Astrocyte (in vitro differentiated cells and primary cell): ENCODE data around the gene DUSP14.

Experiments used
- EZH2 ChIP-seq: IDR thresholded peaks from 2 replicates; pipeline ENCODE4 v1.6.1; 2012; ENCODE audit warnings: mild to moderate bottlenecking, low read length, inconsistent platforms; ENCODE audit not compliant: insufficient read depth
- TF ChIP-seq, protein P1 (sequence below): IDR thresholded peaks from 2 replicates; pipeline ENCODE4 v1.5.1; 2011; ENCODE audit warnings: low read depth, mild to moderate bottlenecking, inconsistent platforms, low read length, moderate library complexity; ENCODE audit not compliant: insufficient read depth

DNA sequence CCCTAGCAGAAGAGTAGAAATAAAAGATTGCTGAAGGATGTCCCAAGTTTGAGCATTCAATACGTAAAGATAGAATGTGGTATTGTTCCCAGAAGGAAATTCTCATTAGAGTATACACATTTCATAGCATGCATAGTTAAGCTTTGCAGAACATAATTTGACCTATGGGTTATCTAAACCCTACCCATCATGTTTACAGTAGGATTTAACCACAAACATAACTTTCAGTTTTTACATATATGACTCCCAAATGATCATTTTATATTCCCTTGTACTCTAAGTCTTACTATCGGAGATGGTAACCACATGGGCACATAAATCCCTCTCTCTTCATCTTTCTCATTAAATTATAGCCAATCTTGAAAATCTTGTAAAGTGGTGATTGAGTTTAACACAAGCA, 68.6 kb downstream of the DUSP14 start:
- TF ChIP-seq, protein P1, sequence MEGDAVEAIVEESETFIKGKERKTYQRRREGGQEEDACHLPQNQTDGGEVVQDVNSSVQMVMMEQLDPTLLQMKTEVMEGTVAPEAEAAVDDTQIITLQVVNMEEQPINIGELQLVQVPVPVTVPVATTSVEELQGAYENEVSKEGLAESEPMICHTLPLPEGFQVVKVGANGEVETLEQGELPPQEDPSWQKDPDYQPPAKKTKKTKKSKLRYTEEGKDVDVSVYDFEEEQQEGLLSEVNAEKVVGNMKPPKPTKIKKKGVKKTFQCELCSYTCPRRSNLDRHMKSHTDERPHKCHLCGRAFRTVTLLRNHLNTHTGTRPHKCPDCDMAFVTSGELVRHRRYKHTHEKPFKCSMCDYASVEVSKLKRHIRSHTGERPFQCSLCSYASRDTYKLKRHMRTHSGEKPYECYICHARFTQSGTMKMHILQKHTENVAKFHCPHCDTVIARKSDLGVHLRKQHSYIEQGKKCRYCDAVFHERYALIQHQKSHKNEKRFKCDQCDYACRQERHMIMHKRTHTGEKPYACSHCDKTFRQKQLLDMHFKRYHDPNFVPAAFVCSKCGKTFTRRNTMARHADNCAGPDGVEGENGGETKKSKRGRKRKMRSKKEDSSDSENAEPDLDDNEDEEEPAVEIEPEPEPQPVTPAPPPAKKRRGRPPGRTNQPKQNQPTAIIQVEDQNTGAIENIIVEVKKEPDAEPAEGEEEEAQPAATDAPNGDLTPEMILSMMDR: no peak
- TF ChIP-seq EZH2: no peak
